ENCODE data around the gene DMBT1.

GRCh38 chr10:122521011-122521410 is 39.5 kb upstream of the DMBT1 start:
- TF ChIP-seq, protein P1, sequence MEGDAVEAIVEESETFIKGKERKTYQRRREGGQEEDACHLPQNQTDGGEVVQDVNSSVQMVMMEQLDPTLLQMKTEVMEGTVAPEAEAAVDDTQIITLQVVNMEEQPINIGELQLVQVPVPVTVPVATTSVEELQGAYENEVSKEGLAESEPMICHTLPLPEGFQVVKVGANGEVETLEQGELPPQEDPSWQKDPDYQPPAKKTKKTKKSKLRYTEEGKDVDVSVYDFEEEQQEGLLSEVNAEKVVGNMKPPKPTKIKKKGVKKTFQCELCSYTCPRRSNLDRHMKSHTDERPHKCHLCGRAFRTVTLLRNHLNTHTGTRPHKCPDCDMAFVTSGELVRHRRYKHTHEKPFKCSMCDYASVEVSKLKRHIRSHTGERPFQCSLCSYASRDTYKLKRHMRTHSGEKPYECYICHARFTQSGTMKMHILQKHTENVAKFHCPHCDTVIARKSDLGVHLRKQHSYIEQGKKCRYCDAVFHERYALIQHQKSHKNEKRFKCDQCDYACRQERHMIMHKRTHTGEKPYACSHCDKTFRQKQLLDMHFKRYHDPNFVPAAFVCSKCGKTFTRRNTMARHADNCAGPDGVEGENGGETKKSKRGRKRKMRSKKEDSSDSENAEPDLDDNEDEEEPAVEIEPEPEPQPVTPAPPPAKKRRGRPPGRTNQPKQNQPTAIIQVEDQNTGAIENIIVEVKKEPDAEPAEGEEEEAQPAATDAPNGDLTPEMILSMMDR (IDR thresholded peaks at IDR 0.05; ENCODE audit: low read depth, low read length, missing input control), result no peak
- TF ChIP-seq YY1 (IDR thresholded peaks at IDR 0.05), result no peak
- no peak for TF ChIP-seq EGR1 (IDR thresholded peaks at IDR 0.05; ENCODE audit: low read depth in 2 of 2)
- no peak for TF ChIP-seq GABPA (IDR thresholded peaks at IDR 0.05 in 1 of 2, conservative IDR thresholded peaks at IDR 0.05 in 1 of 2)
- no peak for TF ChIP-seq MAX (IDR thresholded peaks at IDR 0.05)
- TF ChIP-seq TAF1 (conservative IDR thresholded peaks at IDR 0.05), result no peak
- TF ChIP-seq, protein P2, sequence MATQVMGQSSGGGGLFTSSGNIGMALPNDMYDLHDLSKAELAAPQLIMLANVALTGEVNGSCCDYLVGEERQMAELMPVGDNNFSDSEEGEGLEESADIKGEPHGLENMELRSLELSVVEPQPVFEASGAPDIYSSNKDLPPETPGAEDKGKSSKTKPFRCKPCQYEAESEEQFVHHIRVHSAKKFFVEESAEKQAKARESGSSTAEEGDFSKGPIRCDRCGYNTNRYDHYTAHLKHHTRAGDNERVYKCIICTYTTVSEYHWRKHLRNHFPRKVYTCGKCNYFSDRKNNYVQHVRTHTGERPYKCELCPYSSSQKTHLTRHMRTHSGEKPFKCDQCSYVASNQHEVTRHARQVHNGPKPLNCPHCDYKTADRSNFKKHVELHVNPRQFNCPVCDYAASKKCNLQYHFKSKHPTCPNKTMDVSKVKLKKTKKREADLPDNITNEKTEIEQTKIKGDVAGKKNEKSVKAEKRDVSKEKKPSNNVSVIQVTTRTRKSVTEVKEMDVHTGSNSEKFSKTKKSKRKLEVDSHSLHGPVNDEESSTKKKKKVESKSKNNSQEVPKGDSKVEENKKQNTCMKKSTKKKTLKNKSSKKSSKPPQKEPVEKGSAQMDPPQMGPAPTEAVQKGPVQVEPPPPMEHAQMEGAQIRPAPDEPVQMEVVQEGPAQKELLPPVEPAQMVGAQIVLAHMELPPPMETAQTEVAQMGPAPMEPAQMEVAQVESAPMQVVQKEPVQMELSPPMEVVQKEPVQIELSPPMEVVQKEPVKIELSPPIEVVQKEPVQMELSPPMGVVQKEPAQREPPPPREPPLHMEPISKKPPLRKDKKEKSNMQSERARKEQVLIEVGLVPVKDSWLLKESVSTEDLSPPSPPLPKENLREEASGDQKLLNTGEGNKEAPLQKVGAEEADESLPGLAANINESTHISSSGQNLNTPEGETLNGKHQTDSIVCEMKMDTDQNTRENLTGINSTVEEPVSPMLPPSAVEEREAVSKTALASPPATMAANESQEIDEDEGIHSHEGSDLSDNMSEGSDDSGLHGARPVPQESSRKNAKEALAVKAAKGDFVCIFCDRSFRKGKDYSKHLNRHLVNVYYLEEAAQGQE (IDR thresholded peaks at IDR 0.05), result no peak
- TF ChIP-seq SP1 (IDR thresholded peaks at IDR 0.05), result no peak
- TF ChIP-seq, protein P3, sequence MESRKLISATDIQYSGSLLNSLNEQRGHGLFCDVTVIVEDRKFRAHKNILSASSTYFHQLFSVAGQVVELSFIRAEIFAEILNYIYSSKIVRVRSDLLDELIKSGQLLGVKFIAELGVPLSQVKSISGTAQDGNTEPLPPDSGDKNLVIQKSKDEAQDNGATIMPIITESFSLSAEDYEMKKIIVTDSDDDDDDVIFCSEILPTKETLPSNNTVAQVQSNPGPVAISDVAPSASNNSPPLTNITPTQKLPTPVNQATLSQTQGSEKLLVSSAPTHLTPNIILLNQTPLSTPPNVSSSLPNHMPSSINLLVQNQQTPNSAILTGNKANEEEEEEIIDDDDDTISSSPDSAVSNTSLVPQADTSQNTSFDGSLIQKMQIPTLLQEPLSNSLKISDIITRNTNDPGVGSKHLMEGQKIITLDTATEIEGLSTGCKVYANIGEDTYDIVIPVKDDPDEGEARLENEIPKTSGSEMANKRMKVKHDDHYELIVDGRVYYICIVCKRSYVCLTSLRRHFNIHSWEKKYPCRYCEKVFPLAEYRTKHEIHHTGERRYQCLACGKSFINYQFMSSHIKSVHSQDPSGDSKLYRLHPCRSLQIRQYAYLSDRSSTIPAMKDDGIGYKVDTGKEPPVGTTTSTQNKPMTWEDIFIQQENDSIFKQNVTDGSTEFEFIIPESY (IDR thresholded peaks at IDR 0.05), result no peak
- TF ChIP-seq FOXA2 (IDR thresholded peaks at IDR 0.05), result no peak
- TF ChIP-seq RAD21 (IDR thresholded peaks at IDR 0.05), result no peak
- TF ChIP-seq JUND (IDR thresholded peaks at IDR 0.05), result no peak
- TF ChIP-seq ATF3 (IDR thresholded peaks at IDR 0.05), result no peak
- no peak for TF ChIP-seq HNF4G (IDR thresholded peaks at IDR 0.05)

All from liver (tissue), 3 donors.